ENCODE results near the gene RHEB.

DNA sequence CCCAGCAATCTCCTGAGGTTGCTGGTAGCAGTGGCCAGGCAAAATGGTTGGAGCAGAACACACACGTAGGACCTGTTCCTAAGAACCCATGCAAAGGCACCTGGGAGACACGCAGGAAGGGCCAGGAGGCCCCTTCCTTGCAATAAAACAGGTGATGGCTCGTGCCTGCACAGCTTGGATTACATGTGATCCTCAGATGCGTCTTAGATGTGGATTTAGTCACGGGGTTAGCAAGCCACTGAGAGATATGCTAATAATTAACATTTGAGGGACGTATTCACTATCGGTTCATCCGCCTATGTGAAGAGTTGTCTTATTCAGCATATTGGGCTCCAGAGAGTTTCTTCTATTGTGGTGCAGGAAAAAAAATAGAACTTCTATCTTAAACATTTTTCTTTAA, 4.6 kb upstream of the RHEB start:
- TF ChIP-seq, protein P1, sequence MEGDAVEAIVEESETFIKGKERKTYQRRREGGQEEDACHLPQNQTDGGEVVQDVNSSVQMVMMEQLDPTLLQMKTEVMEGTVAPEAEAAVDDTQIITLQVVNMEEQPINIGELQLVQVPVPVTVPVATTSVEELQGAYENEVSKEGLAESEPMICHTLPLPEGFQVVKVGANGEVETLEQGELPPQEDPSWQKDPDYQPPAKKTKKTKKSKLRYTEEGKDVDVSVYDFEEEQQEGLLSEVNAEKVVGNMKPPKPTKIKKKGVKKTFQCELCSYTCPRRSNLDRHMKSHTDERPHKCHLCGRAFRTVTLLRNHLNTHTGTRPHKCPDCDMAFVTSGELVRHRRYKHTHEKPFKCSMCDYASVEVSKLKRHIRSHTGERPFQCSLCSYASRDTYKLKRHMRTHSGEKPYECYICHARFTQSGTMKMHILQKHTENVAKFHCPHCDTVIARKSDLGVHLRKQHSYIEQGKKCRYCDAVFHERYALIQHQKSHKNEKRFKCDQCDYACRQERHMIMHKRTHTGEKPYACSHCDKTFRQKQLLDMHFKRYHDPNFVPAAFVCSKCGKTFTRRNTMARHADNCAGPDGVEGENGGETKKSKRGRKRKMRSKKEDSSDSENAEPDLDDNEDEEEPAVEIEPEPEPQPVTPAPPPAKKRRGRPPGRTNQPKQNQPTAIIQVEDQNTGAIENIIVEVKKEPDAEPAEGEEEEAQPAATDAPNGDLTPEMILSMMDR (IDR thresholded peaks at IDR 0.05; ENCODE audit: low read depth, low read length): no peak
- no peak for TF ChIP-seq EZH2phosphoT487 (IDR thresholded peaks at IDR 0.05; ENCODE audit: low read depth)
